ENCODE results near the gene ABHD15. TPM values are rescaled to one million over a fixed set of nuclear protein-coding genes. Genes with fewer than 3 reads are reported as not detected.
A peak's percentile ranks its signal among the peaks of the same experiment; 100 is the strongest.

Gene ABHD15
- total RNA-seq, 1 experiment from 2014 or later, result 11.7 TPM

DNA sequence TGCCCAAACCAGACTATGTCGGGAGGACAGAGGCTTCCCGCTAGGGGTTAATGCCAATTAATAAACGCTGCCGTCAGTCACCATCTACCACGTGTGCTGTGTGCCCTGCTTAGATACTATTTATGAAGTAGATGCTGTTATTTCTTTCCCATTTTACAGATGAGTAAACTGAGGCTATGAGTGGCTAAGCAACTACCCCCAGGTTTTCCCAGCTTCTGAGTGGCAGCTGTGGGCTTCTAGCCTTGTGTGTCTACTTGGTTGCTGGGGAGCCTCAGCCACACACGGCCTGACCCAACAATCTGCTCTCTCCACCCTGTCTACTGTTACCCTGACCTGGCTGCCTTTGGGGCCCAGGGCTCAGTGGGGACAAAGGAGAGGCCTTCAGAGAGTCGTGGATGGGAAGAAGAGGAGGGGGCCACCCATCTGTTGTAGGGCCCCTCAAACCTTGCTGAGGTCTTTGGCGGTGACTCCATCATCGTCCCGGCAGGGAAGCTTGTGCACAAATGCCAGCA is 15.5 kb upstream of the ABHD15 start:
- no peak for DNase-seq (ENCODE audit: low spot score)

DNA sequence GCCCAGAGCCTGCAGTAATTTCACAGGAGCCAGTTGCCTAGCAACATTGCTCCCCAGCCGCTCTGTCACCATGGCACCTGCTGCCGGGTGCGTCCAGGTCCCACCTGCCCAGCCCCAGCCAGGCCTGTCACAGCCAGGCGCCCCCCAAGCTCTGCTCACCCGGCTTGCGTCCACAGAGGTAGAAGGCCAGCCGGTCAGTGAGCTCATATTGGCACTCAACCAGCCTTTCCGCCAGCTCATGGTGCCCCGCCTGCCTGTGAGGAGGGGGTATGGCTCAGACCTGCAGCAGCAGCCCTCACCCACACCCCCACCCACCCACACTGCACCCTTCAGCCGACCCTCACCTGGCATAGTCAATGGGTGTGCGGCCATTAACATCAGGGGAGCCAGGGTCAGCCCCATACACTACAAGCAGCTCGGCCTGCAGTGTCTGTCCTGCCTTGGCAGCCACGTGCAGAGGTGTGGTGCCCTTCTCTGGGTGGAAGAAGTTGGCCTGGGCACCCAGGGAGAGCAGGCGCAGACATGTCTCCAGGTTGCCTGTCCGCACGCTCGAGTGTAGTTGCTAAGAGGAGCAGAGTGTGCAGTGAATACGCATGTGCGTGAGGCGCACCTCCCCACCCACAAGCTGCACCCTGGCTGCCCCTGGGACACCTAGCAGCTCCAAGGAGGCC is 14.9 kb upstream of the ABHD15 start:
- no peak for DNase-seq (ENCODE audit: low spot score)

DNA sequence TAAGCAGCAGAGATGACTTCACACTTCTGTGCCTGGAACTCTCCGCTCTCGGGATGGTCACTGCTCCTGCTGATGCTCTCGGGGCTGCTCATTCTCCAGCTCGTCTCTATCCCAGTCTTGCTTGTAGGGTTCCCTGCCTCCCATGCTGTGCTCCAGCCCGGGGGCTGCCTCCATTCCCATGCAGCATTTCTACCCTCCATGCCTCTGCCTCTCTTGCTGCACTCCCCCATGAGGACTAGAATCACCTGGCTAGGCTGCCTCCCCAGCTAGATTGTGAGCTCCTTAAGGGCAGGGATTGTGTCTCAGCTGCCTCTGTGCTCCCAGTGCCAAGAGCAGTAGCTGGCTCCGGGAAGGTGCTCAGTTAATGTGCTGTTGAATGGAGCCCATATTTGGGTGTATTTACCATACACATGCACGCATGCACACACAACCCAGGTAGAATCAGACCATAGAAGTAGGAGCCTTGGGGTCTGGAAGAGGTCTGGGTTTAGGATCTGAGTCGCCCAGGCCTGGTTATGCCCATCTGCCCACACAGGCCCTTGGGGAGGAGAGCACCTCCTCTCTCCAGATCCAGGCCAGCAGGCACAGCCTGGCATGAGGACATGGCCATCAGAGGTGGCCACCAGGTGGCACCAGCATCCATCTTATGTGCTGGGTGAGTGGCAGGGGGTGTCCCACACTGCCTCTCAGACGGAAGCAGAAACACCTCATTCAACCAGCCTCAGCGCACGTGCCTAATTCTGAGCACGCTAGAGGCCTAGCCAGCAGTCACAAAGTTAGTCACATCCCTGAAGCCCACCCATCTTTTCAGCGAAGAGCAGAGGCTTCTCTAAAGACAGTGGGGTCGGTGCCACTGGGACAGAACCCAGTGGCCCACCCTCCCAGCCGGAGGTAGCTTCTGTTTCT is 13.3 kb upstream of the ABHD15 start:
- DNase-seq (ENCODE audit: low spot score), result peak; percentile 85

DNA sequence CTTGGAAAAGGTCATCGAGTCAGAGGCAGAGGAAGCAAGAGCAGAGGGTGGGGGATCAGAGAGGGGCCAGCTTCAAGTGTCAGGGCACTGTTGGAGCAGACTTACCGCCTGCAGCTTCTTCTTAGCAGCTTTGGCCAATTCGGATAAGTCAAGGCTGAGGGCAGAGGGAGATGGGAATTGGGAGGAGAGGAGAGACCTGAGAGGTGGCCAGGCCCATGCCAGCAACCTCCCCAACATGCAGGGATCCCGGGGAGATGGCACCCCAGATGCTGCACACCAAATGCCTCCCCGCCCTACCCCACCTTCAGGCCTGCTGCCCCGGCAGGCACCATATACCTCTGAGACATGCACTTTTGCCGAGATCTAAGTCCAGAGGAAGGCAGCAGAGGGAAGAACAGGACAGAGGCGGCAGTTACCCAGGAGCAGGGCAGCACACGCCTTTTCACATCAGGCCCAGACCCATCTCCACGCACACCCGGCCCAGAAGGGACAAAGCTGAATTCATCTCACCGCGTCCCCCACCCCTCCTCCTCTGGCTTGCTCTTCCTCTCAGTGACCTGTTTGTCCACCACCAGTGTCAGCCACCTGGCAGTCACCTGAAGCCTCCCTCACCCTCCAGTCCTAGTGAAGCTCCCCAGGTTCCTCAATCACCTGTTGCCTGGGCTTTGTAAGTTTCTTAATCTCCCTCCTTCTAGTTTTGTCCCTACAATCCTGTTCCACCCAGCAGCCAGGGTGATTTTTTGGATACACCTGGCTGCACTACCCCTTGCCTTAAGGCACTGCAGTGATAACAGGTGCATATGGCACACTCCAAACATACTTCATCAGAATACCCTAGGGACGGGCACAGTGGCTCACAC is 12.0 kb upstream of the ABHD15 start:
- no peak for DNase-seq (ENCODE audit: low spot score)

- DNase-seq (ENCODE audit: low spot score), result peak; percentile 59
These were observed 10.8 kb upstream of the ABHD15 start for GRCh38 chr17:29577385-29578211.

DNA sequence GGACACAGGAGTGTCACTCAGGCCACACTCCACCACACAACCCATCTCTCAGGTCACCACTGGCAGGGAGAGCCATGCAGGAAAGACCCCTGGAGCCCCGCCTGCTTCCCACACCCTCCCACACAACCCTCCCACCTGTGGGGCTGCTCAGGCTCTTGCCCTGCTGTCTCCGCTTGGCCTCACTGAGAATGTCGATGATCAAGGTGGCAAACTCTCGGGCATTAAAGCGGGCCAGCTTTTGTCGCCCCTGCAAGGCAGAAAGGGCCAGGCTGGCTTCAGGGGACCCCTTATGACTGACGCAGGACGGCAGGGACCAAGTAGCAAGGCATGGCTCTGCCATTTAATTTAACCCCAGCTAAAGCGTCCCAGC is 10.1 kb upstream of the ABHD15 start:
- no peak for DNase-seq (ENCODE audit: low spot score)

GRCh38 chr17:29576214-29577000 is 9.6 kb upstream of the ABHD15 start:
- DNase-seq (ENCODE audit: low spot score), result no peak

DNA sequence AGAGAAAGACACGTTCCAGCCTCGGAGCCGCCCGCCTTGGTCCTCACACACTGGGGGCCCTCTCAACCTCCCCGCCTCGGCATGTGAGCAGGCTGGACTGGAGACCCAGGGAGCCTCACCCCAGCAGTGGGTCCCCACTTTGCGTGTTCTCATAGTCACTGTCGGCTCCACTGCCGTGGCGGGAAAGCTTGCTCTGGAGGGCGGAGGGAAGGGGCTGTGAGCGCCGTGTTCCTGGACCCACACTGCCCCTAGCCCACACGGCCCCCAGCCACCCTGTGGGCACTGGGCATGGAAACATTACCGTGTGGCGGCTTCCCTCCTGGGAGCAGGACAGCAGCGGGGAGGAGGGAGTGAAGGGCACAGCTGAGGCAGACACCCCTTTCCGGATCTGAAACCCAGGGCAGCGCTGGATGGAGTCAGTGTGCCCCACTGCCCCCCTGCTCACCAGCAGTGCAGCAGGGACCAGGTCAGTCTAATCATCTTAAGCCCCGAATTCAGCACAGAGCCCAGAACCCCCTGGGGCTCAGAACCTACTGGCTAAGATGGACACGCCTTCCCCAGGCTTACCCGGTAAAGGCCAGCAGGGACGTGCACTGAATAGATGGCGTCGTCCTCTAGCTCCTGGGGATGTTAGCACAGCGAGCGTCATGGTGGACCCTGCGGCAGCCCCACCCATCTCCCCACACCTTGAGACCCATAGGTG is 8.8 kb upstream of the ABHD15 start:
- no peak for DNase-seq (ENCODE audit: low spot score)

DNA sequence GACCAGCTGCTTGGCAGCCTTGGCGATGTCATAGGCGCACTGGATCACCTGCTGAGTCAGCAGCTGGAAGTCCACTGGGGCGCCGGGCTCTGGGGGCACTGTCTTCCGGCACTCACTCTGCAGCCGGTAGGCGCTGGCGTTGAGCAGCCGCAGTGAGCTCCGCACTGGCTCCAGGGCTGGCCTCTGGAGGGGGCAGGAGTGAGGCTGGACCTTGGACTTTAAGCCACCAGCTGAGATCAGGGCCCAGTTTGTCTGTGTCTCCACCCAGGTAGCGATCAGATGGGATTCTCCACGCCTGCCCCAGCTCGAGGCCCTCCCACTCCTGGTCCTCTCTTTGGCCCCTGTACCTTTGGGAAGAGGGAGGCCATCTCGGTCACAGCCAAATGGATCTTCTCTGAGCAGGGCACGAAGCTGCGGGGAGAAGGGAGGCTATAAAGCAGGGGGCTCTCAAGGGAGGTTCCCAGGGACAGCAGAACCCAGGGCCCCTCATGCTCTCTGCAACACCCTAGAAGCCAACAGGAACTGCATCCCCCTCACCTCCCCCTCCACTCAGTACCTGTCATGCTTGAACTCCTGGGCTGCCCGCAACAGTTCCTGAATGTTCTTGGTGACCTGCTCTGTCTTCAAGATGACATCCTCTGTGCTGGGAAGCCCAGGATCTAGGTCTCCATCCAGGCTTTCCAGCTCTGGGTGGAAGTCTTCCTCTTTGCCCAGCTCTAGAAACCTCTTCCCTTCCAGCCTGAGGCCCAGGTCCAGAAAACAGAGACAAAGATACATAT is 8.1 kb upstream of the ABHD15 start:
- DNase-seq (ENCODE audit: low spot score), result no peak

DNA sequence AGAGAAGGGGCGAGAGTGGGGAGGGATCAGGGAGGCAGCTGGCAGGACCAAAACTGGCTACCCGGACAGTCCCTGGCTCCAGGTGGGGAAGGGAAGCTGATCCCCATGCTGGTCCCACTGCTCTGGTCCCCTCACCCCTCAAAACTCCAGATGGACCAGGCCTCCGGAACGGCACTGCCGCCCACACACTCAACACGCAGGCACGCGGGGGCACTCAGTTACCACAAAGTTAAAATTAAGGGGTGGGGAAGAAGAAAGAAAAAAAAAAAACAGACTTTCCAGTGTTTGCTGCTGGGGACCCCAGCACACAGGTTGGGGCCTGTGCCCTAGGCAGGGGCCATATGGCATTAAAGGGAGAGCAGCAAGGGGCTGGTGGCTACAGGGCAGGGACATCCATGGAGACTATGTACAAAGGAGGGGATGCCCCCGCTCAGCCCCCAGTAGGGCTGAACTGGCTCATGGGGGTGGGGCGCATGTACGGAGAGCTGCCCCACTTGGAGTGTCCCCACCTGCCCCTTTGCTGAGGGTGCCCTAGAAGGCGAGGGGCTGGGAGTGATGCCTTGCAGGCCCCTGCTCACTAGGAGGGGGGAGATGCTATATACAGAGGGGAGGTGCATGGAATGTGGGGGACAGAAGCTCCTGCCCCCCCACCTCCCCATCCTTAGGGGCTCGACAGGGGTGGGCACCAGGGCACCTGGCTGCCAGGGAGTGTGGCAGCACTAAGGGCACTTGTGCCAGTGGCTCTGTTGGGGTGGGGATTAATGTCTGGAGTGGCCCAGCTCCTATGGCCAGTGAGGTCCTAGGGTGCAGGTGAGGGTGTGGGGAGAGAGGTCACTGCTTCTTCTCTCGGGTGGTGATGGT is 7.3 kb upstream of the ABHD15 start:
- no peak for DNase-seq (ENCODE audit: low spot score)

- DNase-seq (ENCODE audit: low spot score), result no peak
These were observed 6.7 kb upstream of the ABHD15 start for GRCh38 chr17:29573558-29573869.

- no peak for DNase-seq (ENCODE audit: low spot score)
These were observed 6.1 kb upstream of the ABHD15 start for GRCh38 chr17:29572691-29573557.

DNA sequence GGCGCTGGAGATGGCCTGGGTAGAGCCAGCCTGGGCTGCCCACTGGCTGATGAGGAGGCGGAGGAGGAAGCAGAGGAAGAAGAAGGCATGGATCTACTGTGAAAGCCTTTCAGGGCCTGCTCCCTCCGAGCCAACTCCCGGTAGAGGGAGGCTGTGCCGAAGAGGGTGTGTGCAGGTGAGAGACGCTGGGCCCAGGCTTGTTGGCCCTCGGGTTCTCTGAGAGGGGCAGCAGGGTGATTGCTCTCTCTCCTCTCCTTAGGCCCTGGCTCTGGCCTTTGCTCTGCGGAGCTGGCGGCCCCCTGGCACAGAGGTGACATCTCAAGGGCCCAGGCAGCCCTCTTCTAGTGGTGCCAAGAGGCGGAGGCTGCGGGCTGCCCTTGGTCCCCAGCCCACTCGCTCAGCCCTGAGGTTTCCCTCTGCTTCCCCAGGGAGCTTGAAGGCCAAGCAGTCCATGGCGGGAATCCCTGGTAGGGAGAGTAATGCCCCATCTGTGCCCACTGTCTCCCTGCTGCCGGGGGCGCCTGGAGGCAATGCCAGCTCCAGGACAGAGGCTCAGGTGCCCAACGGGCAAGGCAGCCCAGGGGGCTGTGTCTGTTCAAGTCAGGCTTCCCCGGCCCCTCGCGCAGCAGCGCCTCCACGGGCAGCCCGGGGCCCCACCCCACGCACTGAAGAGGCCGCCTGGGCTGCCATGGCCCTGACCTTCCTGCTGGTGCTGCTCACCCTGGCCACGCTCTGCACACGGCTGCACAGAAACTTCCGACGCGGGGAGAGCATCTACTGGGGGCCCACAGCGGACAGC is 5.2 kb upstream of the ABHD15 start:
- no peak for DNase-seq (ENCODE audit: low spot score)

GRCh38 chr17:29571486-29571882 is 4.6 kb upstream of the ABHD15 start:
- DNase-seq (ENCODE audit: low spot score), result no peak

DNA sequence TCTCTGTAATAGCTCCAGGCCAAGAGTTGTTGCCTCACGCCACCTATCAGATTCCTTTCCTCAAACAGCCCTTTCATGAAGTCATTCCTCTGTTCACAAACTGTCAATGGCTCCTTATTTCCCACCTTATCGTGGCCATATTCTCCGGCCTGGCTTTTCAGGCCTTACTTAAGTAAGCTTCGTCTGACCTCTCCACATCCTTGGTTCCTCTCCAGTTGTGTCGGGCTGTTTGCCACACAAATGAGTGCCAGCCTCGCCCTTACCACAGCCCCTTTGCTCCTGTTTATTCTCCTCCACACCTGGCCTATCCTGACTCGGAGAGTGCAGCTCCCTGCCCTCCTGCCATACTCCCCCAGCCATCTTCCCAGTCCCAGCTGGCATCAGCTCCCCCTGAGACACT is 3.7 kb upstream of the ABHD15 start:
- DNase-seq (ENCODE audit: low spot score), result no peak

- no peak for DNase-seq (ENCODE audit: low spot score)
These were observed 2.6 kb upstream of the ABHD15 start for GRCh38 chr17:29569245-29569950.

Measured in A172 (cell line).